CD4-positive, CD25-positive, alpha-beta regulatory T cell (primary cell): ENCODE measurements around the gene OCA2. TPM values are rescaled to one million over a fixed set of nuclear protein-coding genes. Genes with fewer than 3 reads are reported as not detected.

Source experiments
- ATAC-seq, 2 donors: fragments of 150-1000 bp; cut with Tn5 transposase; one replicate each; pipeline ENCODE4 v1.10.0; 2021; ENCODE audit warnings: low read depth in 2 of 2, moderate number of reproducible peaks in 2 of 2, moderate library complexity in 1 of 2
- DNase-seq, 3 donors: peaks; one replicate each; pipeline versions ENCODE4 v3.0.0 to v3.0.0-alpha.2; 2012 to 2022; ENCODE audit warnings: mixed read lengths in 1 of 3
- H3K27ac ChIP-seq: one replicate; pipeline ENCODE4 v1.7.0; 2013; ENCODE audit warnings: mild to moderate bottlenecking, low read length; ENCODE audit not compliant: insufficient read depth, poor library complexity, severe bottlenecking
- H3K27me3 ChIP-seq: one replicate; pipeline ENCODE4 v1.7.0; 2013; ENCODE audit warnings: low read length; ENCODE audit not compliant: control insufficient read depth, insufficient read depth
- H3K36me3 ChIP-seq: one replicate; pipeline ENCODE4 v1.7.0; 2013; ENCODE audit warnings: mild to moderate bottlenecking, low read length, moderate library complexity; ENCODE audit not compliant: control insufficient read depth, insufficient read depth
- H3K4me1 ChIP-seq: 2 replicates; pipeline ENCODE4 v1.7.0; 2013; ENCODE audit warnings: mild to moderate bottlenecking, low read length; ENCODE audit not compliant: insufficient read depth, control insufficient read depth, poor library complexity, severe bottlenecking
- H3K4me3 ChIP-seq: one replicate; pipeline ENCODE4 v1.7.0; 2013; ENCODE audit warnings: low read depth, mild to moderate bottlenecking, low read length, moderate library complexity
- H3K9me3 ChIP-seq, 2 experiments: 1 replicate in 1 of 2; 2 replicates in 1 of 2; pipeline ENCODE4 v1.7.0; 2013; ENCODE audit warnings: low read length in 2 of 2, mild to moderate bottlenecking in 1 of 2, moderate library complexity in 1 of 2; ENCODE audit not compliant: control insufficient read depth in 2 of 2
- H3K27ac Mint-ChIP-seq, 3 donors: one replicate each; pipeline ENCODE4 v1.8.0; 2020 to 2022; ENCODE audit warnings: mild to moderate bottlenecking in 3 of 3, mixed read lengths in 3 of 3, moderate library complexity in 2 of 3
- H3K27me3 Mint-ChIP-seq: one replicate; pipeline ENCODE4 v1.8.0; 2022; ENCODE audit warnings: mild to moderate bottlenecking, mixed read lengths
- H3K36me3 Mint-ChIP-seq: one replicate; pipeline ENCODE4 v1.8.0; 2020; ENCODE audit warnings: mixed read lengths
- H3K4me1 Mint-ChIP-seq, 4 donors: one replicate each; pipeline ENCODE4 v1.8.0; 2020 to 2022; ENCODE audit warnings: mixed read lengths in 4 of 4, mild to moderate bottlenecking in 1 of 4
- H3K4me3 Mint-ChIP-seq, 4 donors: one replicate each; pipeline ENCODE4 v1.8.0; 2020 to 2022; ENCODE audit warnings: mild to moderate bottlenecking in 4 of 4, mixed read lengths in 4 of 4, moderate library complexity in 3 of 4
- H3K9me3 Mint-ChIP-seq, 7 donors: one replicate each; pipeline ENCODE4 v1.8.0; 2020 to 2022; ENCODE audit warnings: mixed read lengths in 7 of 7, mild to moderate bottlenecking in 3 of 7, moderate library complexity in 2 of 7
- polyA plus RNA-seq, 4 donors: library from polyadenylated mRNA; unstranded; fragments of 300-500 nt; fragmentation: Illumina TruSeq; gene quantifications; one replicate each; pipeline ENCODE4 v1.2.3, GENCODE V29; 2021
- total RNA-seq: library from RNA; stranded (reverse); gene quantifications from one replicate; pipeline ENCODE4 v1.2.3, GENCODE V29; 2022

OCA2 gene
- total and polyA plus RNA-seq, 5 donors from 2014 or later, result not detected

DNA sequence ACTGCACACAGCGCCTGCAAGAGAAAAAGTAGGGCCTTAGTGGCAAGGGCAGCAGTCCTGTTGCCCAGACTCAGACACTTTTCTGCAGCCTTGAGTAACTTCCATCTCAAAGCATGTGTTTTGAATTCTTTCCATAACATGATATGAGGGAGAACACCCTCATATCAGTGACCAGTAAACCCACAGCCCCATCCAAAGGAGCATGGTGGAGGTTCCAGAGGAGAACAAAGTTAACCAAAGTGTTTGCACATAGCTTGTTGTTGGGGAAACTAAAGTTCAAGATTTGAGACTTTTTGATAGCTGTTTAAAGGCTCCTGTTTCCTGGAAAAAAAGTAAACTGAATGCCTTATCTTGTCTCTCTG is 74.2 kb downstream of the OCA2 start:
- peaks cover 0 to 2% (median 0%) of the 10 kb centered on the region in 7 donors for H3K9me3 Mint-ChIP-seq

DNA sequence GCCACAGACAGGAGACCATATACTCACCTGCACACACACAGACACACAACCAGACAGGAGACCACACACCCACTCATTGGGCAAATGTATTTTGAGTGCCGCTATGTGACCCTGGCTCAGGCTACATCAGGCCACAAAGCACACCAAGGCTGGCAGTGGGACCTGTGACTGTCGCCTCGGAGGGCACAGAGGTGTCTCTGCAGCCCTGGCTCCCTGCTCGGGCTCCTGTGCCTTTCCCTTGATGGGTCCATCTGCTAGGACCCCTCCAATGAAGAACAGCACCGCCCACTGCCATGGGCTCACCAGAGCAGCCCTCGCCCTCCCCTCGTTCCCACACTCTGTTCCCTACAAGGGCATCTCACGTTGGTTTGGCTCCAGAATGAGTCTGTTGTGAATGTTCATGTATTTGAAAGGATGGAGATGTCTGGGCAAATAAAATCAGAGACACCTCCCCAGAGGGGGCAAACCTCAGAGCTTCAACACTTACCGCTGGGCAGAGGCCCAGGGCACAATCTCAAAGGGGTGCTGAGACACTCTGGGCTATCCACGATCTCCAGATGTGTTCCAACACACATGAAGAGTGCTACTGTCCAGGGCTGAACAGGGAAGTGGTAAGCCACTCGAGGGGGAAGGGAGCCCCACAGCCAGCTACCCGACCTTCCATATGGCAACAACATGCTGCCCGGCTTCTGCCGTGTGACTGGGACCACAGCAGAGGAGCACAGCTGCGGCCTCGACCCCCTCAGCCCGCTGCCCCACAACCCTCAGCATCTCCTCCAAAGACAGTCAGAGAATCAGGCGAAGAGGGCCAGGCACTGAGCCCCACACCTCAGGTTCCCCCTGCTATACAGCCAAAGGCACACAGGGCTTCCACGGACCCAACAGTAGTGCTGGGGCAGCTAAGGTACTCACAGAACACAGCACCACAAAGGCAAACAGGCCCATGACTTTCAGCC is 74.9 kb downstream of the OCA2 start:
- peak overlapping the region in 1 of 4 donors; percentile 23 for H3K4me3 Mint-ChIP-seq

More for the DNA sequence above, 74.2 kb downstream of the OCA2 start:
- H3K36me3 Mint-ChIP-seq, result no peaks in the 10 kb centered on the region
- H3K9me3 ChIP-seq, result no peaks in the 10 kb centered on the region
- no peaks in the 10 kb centered on the region for H3K27me3 Mint-ChIP-seq
- H3K4me3 ChIP-seq, result no peak overlapping the region
- H3K27ac ChIP-seq, result no peak overlapping the region
- H3K27ac Mint-ChIP-seq, result no peak overlapping the region
- no peak overlapping the region for H3K4me3 Mint-ChIP-seq
- DNase-seq (no peak), ATAC-seq (no peak)
- H3K36me3 ChIP-seq, result no peaks in the 10 kb centered on the region
- no peaks in the 10 kb centered on the region for H3K4me1 ChIP-seq
- H3K27me3 ChIP-seq, result no peaks in the 10 kb centered on the region
- no peaks in the 10 kb centered on the region for H3K4me1 Mint-ChIP-seq

DNA sequence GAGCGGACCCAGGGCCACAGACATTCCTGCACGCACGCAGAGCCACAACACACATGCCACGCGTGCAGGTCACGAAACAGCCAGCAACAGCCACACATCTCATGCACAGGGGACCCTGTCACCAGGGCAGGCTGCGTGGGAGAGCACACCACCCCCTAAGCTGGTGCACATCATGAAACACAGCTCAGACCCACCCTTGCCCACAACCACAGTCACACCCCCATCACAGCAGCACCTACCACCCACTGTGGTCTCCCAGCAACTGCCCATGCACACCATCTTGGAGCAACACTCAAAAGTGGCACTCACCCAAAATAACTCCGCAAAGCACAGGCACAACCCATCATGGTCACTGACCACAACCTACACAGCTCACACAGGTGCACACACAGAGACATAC is 75.7 kb downstream of the OCA2 start:
- H3K4me3 ChIP-seq, result no peak overlapping the region
- Mint-ChIP-seq H3K4me3 (no peak overlapping the region), H3K9me3 (peaks cover 0 to 2% (median 0%) of the 10 kb centered on the region in 7 donors), H3K27me3 (no peaks in the 10 kb centered on the region), H3K36me3 (no peaks in the 10 kb centered on the region), H3K27ac (no peak overlapping the region), H3K4me1 (no peaks in the 10 kb centered on the region)
- DNase-seq (no peak), ATAC-seq (no peak)
- no peaks in the 10 kb centered on the region for H3K36me3 ChIP-seq
- no peaks in the 10 kb centered on the region for H3K27me3 ChIP-seq
- no peak overlapping the region for H3K27ac ChIP-seq
- H3K4me1 ChIP-seq, result no peaks in the 10 kb centered on the region
- no peaks in the 10 kb centered on the region for H3K9me3 ChIP-seq

More for the DNA sequence above, 74.9 kb downstream of the OCA2 start:
- no peak for DNase-seq
- Mint-ChIP-seq H3K4me1 (no peaks in the 10 kb centered on the region), H3K27me3 (no peaks in the 10 kb centered on the region), H3K27ac (no peak overlapping the region), H3K36me3 (no peaks in the 10 kb centered on the region), H3K9me3 (peaks cover 0 to 2% (median 0%) of the 10 kb centered on the region in 7 donors)
- Histone ChIP-seq H3K36me3 (no peaks in the 10 kb centered on the region), H3K4me3 (no peak overlapping the region), H3K4me1 (no peaks in the 10 kb centered on the region), H3K27me3 (no peaks in the 10 kb centered on the region), H3K27ac (no peak overlapping the region), H3K9me3 (no peaks in the 10 kb centered on the region)
- no peak for ATAC-seq

DNA sequence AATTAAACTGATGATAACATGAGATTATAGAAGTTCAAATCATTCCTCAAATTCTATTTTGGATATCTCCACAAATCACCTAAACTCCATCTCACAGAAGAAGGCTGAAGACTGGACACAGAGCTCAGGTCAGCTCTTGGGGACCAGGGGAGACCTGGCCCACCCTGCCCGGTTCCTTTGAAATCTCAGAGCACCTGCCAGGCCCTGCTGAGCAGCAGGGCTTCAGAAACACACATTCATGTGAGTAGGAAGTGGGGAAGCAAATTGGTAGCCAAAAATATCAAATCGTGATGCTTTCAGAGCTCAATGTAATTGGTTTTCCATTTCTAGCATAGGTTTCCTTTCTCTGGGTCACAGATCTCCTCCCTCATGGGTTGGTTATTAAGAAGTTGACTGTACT is 76.2 kb downstream of the OCA2 start:
- Mint-ChIP-seq H3K27me3 (no peaks in the 10 kb centered on the region), H3K9me3 (peaks cover 0 to 2% (median 0%) of the 10 kb centered on the region in 7 donors), H3K4me3 (no peak overlapping the region), H3K36me3 (no peaks in the 10 kb centered on the region), H3K27ac (no peak overlapping the region), H3K4me1 (no peaks in the 10 kb centered on the region)
- DNase-seq, result no peak
- Histone ChIP-seq H3K4me1 (no peaks in the 10 kb centered on the region), H3K36me3 (no peaks in the 10 kb centered on the region), H3K27me3 (no peaks in the 10 kb centered on the region), H3K4me3 (no peak overlapping the region), H3K9me3 (no peaks in the 10 kb centered on the region), H3K27ac (no peak overlapping the region)
- ATAC-seq, result no peak

DNA sequence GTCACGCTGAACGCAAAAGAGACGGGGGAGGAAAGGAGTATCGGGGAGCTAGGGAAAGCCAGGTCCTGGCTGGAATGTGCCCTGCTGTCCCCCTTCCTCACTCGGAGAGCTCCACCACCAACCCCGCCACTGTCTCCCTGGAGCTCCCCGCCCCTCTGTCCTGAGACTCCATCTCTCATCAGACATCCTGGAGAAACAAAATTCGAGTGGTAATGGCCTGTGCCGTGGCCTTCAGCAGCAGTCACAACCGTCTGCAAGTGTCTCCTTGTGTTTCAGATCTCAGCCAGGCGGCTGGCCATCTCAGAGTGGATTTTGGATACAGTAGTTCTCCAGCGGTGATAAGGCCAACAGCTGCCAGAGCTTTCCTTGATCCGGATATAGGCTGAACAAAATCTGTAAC is 76.9 kb downstream of the OCA2 start:
- H3K4me1 Mint-ChIP-seq, result no peaks in the 10 kb centered on the region
- ATAC-seq, result no peak
- H3K36me3 Mint-ChIP-seq, result no peaks in the 10 kb centered on the region
- no peaks in the 10 kb centered on the region for H3K36me3 ChIP-seq
- H3K4me1 ChIP-seq, result no peaks in the 10 kb centered on the region
- no peaks in the 10 kb centered on the region for H3K27me3 ChIP-seq
- no peak overlapping the region for H3K4me3 ChIP-seq
- H3K27ac Mint-ChIP-seq, result no peak overlapping the region
- H3K9me3 Mint-ChIP-seq, result peaks cover 0 to under 1% (median 0%) of the 10 kb centered on the region in 7 donors
- no peaks in the 10 kb centered on the region for H3K9me3 ChIP-seq
- H3K27ac ChIP-seq, result no peak overlapping the region
- DNase-seq, result no peak
- H3K27me3 Mint-ChIP-seq, result no peaks in the 10 kb centered on the region
- H3K4me3 Mint-ChIP-seq, result no peak overlapping the region

DNA sequence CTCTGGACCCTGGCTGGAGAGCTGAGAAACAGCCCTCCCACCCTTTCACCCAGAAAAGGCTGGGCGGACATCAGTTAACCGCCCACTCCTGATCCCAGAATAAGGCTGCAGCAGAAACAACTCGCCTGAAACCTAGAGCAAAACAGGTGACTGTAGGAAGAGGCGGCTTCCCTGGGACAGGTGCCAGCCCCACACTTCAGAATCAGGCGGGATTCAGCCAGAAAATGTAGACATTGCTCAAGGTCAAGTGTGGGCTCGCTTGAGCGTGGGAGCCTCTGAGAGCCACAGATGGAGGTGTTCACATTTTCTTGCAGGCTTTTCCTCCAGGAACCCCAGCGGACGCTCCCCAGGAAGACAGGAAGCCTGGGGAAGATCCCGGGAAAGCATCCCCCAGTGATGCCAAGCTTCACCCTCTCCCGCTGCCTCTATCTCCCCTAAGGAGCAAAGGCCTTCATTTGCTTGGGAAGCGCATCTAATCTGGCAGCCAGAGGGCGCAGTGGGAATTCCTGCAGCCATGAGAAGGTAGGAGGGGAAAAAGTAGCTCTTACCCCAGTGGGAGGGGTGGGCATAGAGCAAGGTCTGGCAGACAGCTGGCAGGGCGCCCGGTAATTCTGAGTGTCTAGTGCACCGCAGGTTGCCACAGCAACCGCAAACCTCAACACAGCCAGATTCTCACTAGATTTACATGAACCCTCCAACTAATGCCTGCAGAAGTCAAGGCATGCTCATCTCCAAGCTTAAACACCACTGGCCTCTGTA is 77.7 kb downstream of the OCA2 start:
- no peaks in the 10 kb centered on the region for H3K36me3 Mint-ChIP-seq
- H3K9me3 ChIP-seq, result no peaks in the 10 kb centered on the region
- no peaks in the 10 kb centered on the region for H3K4me1 ChIP-seq
- no peaks in the 10 kb centered on the region for H3K27me3 ChIP-seq
- no peaks in the 10 kb centered on the region for H3K9me3 Mint-ChIP-seq
- H3K4me3 ChIP-seq, result no peak overlapping the region
- no peak for ATAC-seq
- no peaks in the 10 kb centered on the region for H3K27me3 Mint-ChIP-seq
- DNase-seq, result no peak
- no peak overlapping the region for H3K4me3 Mint-ChIP-seq
- no peaks in the 10 kb centered on the region for H3K4me1 Mint-ChIP-seq
- no peak overlapping the region for H3K27ac Mint-ChIP-seq
- H3K36me3 ChIP-seq, result no peaks in the 10 kb centered on the region
- H3K27ac ChIP-seq, result no peak overlapping the region

DNA sequence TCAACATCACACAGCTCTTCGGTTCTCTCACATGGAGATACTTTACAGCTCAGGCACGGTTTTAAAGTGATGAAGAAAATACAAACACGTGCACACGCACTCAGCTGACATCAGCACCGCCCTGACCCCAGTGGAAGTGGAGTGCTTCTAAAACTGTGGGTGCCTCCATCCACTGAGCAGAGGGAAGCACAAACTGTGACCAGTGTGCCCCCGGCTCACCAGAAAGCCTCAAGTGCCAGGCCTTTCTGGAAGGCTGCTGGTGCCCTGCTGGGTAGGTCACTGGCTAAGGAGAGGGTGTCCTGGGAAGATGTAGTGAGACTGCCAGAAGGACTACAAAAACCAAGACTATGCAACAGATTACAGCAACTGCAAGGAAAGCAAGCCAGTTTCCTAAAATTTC is 78.5 kb downstream of the OCA2 start:
- no peaks in the 10 kb centered on the region for H3K36me3 ChIP-seq
- Mint-ChIP-seq H3K27ac (no peak overlapping the region), H3K9me3 (no peaks in the 10 kb centered on the region), H3K4me1 (no peaks in the 10 kb centered on the region), H3K36me3 (no peaks in the 10 kb centered on the region), H3K4me3 (no peak overlapping the region), H3K27me3 (no peaks in the 10 kb centered on the region)
- no peak for DNase-seq
- H3K4me3 ChIP-seq, result no peak overlapping the region
- H3K4me1 ChIP-seq, result no peaks in the 10 kb centered on the region
- no peaks in the 10 kb centered on the region for H3K9me3 ChIP-seq
- H3K27ac ChIP-seq, result no peak overlapping the region
- no peak for ATAC-seq
- no peaks in the 10 kb centered on the region for H3K27me3 ChIP-seq
